HepG2 (cell line): ENCODE results near the gene ADAT3. TPM values are rescaled to one million over a fixed set of nuclear protein-coding genes. Genes with fewer than 3 reads are reported as not detected.

Source experiments
- GABPB1 ChIP-seq: IDR thresholded peaks from 2 replicates; pipeline ENCODE4 v1.6.1; 2016; ENCODE audit warnings: mild to moderate bottlenecking, missing genetic modification reagents, moderate library complexity, missing compliant biosample characterization
- MEF2D ChIP-seq: sonication (generic); formaldehyde crosslinking; IDR thresholded peaks from 2 replicates; pipeline ENCODE4 v1.5.1; 2020; ENCODE audit warnings: mild to moderate bottlenecking, missing genetic modification reagents
- NR3C1 ChIP-seq: sonication (generic); formaldehyde crosslinking; IDR thresholded peaks from 2 replicates; pipeline ENCODE4 v1.4.0; 2020; ENCODE audit warnings: missing genetic modification reagents
- RBM39 ChIP-seq: fragments of 200-400 bp; formaldehyde crosslinking; IDR thresholded peaks from one replicate; pipeline ENCODE4 v1.6.1; 2018; ENCODE audit warnings: antibody characterized with exemption, mild to moderate bottlenecking, low read depth, low read length; ENCODE audit not compliant: poor library complexity, severe bottlenecking
- SALL1 ChIP-seq: sonication (generic); formaldehyde crosslinking; IDR thresholded peaks from 2 replicates; pipeline ENCODE4 v1.8.0; 2022; ENCODE audit warnings: mild to moderate bottlenecking, missing genetic modification reagents
- TEAD3 ChIP-seq: optimal IDR thresholded peaks from 2 replicates; pipeline ENCODE3; 2016; ENCODE audit warnings: borderline replicate concordance
- ZNF329 ChIP-seq: sonication (generic); formaldehyde crosslinking; IDR thresholded peaks from 2 replicates; pipeline ENCODE4 v1.9.0; 2021; ENCODE audit warnings: low read depth, mild to moderate bottlenecking, missing genetic modification reagents
- ZNF446 ChIP-seq: sonication (generic); formaldehyde crosslinking; IDR thresholded peaks from 2 replicates; pipeline ENCODE4 v1.5.0; 2020; ENCODE audit warnings: mild to moderate bottlenecking, missing genetic modification reagents
- polyA plus RNA-seq, 8 experiments: library from polyadenylated mRNA; depleted of rRNA in 3 of 8; stranded (reverse) in 7 of 8; unstranded in 1 of 8; fragments of >200 nt; fragmentation: Illumina TruSeq in 4 of 8; extraction: Trizol in 4 of 8; gene quantifications; 2 replicates each; pipeline versions ENCODE4 v1.2.1 to v1.2.3, GENCODE V29; 2011 to 2016; ENCODE audit warnings: low read depth in 4 of 8, missing spikeins in 1 of 8, mixed read lengths in 1 of 8; ENCODE audit not compliant: insufficient read depth in 1 of 8
- total RNA-seq, 5 experiments: library from RNA; depleted of rRNA; stranded (reverse); fragments of >200 nt; fragmentation: Illumina TruSeq; extraction: Trizol; gene quantifications; 2 replicates each; pipeline ENCODE4 v1.2.3, GENCODE V29; 2016; ENCODE audit warnings: low read depth in 1 of 5
- TF ChIP-seq, protein P1 (sequence below): sonication (generic); formaldehyde crosslinking; IDR thresholded peaks from 2 replicates; pipeline ENCODE4 v1.4.0; 2020; ENCODE audit warnings: missing genetic modification reagents
- TF ChIP-seq, protein P2 (sequence below), 2 experiments: sonication (generic) in 1 of 2; formaldehyde crosslinking in 1 of 2; IDR thresholded peaks; 2 replicates each; pipeline versions ENCODE4 v1.4.0 to v1.6.1; 2016 to 2020; ENCODE audit warnings: borderline replicate concordance in 1 of 2, low read depth in 1 of 2, mild to moderate bottlenecking in 1 of 2, missing genetic modification reagents in 1 of 2
- TF ChIP-seq, protein P3 (sequence below): sonication (generic); formaldehyde crosslinking; IDR thresholded peaks from 2 replicates; pipeline ENCODE4 v1.4.0; 2020; ENCODE audit warnings: missing genetic modification reagents
- TF ChIP-seq, protein P4 (sequence below): IDR thresholded peaks from 2 replicates; pipeline ENCODE4 v1.6.1; 2016
- TF ChIP-seq, protein P5 (sequence below): sonication (generic); formaldehyde crosslinking; IDR thresholded peaks from 2 replicates; pipeline ENCODE4 v1.9.0; 2022; ENCODE audit warnings: low read depth, missing genetic modification reagents

ADAT3 gene
- total and polyA plus RNA-seq, 2 of the 13 experiments (the other 11 are each of a cell fraction or from before 2014, with no cell fraction given) = 0.95 to 3.5 TPM

DNA sequence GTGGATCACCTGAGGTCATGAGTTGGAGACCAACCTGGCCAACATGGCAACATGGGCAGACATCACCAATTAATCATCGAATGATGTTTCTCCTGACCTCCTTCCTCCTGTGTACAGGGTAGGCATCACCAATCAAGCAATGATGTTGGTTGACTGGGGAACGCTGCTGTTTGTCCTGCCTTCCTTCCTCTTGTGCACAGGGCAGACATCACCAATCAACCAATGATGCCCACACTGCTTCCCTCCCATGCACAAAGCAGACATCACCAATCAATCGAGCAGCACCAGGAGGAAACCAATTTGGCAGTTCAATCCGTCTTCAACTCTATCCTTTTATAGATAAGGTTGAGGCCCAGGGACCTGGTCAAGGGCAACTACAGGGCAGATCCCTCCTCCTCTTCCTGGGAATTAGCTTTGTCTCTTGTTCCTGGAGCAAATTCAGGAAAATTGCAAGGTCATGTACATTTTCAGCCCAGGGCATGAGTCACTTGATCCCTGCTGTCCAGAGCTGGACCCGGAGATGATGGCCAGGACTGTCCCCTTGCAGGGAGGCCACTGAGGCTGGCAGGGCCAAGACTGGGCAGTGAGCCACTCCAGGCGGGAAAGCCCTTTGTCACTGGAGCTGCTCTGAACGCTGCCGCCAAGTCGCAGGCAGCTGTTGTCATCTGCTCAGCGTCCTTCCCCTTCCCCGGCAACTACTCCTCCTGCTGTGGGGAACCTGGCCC is 30.4 kb downstream of the ADAT3 start (continued):
- TF ChIP-seq, protein P1, sequence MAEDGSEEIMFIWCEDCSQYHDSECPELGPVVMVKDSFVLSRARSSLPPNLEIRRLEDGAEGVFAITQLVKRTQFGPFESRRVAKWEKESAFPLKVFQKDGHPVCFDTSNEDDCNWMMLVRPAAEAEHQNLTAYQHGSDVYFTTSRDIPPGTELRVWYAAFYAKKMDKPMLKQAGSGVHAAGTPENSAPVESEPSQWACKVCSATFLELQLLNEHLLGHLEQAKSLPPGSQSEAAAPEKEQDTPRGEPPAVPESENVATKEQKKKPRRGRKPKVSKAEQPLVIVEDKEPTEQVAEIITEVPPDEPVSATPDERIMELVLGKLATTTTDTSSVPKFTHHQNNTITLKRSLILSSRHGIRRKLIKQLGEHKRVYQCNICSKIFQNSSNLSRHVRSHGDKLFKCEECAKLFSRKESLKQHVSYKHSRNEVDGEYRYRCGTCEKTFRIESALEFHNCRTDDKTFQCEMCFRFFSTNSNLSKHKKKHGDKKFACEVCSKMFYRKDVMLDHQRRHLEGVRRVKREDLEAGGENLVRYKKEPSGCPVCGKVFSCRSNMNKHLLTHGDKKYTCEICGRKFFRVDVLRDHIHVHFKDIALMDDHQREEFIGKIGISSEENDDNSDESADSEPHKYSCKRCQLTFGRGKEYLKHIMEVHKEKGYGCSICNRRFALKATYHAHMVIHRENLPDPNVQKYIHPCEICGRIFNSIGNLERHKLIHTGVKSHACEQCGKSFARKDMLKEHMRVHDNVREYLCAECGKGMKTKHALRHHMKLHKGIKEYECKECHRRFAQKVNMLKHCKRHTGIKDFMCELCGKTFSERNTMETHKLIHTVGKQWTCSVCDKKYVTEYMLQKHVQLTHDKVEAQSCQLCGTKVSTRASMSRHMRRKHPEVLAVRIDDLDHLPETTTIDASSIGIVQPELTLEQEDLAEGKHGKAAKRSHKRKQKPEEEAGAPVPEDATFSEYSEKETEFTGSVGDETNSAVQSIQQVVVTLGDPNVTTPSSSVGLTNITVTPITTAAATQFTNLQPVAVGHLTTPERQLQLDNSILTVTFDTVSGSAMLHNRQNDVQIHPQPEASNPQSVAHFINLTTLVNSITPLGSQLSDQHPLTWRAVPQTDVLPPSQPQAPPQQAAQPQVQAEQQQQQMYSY (CRISPR knock-in tag) = no peak
- TF ChIP-seq TEAD3 = no peak
- TF ChIP-seq, protein P2, sequence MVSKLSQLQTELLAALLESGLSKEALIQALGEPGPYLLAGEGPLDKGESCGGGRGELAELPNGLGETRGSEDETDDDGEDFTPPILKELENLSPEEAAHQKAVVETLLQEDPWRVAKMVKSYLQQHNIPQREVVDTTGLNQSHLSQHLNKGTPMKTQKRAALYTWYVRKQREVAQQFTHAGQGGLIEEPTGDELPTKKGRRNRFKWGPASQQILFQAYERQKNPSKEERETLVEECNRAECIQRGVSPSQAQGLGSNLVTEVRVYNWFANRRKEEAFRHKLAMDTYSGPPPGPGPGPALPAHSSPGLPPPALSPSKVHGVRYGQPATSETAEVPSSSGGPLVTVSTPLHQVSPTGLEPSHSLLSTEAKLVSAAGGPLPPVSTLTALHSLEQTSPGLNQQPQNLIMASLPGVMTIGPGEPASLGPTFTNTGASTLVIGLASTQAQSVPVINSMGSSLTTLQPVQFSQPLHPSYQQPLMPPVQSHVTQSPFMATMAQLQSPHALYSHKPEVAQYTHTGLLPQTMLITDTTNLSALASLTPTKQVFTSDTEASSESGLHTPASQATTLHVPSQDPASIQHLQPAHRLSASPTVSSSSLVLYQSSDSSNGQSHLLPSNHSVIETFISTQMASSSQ (IDR thresholded peaks at IDR 0.05; ENCODE audit: low read depth) = no peak
- TF ChIP-seq, protein P2 (CRISPR knock-in tag; IDR thresholded peaks at IDR 0.05; ENCODE audit: borderline replicate concordance) = no peak
- TF ChIP-seq RBM39 = no peak
- TF ChIP-seq GABPB1 = peak; percentile 5; the same call in 1 of the 2 replicates
- TF ChIP-seq SALL1 (CRISPR knock-in tag) = peak; percentile 26; the same call in 1 of the 2 replicates
- TF ChIP-seq ZNF329 (CRISPR knock-in tag) = 0 out of 2 replicates have a peak, but pooled peaks have one; percentile 21
- TF ChIP-seq ZNF446 = no peak
- TF ChIP-seq, protein P3, sequence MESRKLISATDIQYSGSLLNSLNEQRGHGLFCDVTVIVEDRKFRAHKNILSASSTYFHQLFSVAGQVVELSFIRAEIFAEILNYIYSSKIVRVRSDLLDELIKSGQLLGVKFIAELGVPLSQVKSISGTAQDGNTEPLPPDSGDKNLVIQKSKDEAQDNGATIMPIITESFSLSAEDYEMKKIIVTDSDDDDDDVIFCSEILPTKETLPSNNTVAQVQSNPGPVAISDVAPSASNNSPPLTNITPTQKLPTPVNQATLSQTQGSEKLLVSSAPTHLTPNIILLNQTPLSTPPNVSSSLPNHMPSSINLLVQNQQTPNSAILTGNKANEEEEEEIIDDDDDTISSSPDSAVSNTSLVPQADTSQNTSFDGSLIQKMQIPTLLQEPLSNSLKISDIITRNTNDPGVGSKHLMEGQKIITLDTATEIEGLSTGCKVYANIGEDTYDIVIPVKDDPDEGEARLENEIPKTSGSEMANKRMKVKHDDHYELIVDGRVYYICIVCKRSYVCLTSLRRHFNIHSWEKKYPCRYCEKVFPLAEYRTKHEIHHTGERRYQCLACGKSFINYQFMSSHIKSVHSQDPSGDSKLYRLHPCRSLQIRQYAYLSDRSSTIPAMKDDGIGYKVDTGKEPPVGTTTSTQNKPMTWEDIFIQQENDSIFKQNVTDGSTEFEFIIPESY (CRISPR knock-in tag) = peak; percentile 46
- no peak for TF ChIP-seq NR3C1 (CRISPR knock-in tag)
- TF ChIP-seq, protein P4, sequence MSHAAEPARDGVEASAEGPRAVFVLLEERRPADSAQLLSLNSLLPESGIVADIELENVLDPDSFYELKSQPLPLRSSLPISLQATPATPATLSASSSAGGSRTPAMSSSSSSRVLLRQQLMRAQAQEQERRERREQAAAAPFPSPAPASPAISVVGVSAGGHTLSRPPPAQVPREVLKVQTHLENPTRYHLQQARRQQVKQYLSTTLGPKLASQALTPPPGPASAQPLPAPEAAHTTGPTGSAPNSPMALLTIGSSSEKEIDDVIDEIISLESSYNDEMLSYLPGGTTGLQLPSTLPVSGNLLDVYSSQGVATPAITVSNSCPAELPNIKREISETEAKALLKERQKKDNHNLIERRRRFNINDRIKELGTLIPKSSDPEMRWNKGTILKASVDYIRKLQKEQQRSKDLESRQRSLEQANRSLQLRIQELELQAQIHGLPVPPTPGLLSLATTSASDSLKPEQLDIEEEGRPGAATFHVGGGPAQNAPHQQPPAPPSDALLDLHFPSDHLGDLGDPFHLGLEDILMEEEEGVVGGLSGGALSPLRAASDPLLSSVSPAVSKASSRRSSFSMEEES = 0 out of 2 replicates have a peak, but pooled peaks have one; percentile 26
- TF ChIP-seq, protein P5, sequence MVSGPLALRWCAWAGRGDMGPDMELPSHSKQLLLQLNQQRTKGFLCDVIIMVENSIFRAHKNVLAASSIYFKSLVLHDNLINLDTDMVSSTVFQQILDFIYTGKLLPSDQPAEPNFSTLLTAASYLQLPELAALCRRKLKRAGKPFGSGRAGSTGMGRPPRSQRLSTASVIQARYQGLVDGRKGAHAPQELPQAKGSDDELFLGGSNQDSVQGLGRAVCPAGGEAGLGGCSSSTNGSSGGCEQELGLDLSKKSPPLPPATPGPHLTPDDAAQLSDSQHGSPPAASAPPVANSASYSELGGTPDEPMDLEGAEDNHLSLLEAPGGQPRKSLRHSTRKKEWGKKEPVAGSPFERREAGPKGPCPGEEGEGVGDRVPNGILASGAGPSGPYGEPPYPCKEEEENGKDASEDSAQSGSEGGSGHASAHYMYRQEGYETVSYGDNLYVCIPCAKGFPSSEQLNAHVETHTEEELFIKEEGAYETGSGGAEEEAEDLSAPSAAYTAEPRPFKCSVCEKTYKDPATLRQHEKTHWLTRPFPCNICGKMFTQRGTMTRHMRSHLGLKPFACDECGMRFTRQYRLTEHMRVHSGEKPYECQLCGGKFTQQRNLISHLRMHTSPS (CRISPR knock-in tag) = 0 out of 2 replicates have a peak, but pooled peaks have one; percentile 61
- peak; percentile 51; the same call in 1 of the 2 replicates for TF ChIP-seq MEF2D
